ENCODE measurements around the gene BBS4. TPM values are rescaled to one million over a fixed set of nuclear protein-coding genes. Genes with fewer than 3 reads are reported as not detected.
"Not testable (repeated sequence)": the region's sequence is repeated elsewhere in the genome, so short reads cannot be mapped to it uniquely, and the experiment has no call there.

Gene BBS4
- total and polyA plus RNA-seq, 2 donors (not counting 1 experiment from before 2014, with no cell fraction given), result 13.3 to 34.9 TPM

DNA sequence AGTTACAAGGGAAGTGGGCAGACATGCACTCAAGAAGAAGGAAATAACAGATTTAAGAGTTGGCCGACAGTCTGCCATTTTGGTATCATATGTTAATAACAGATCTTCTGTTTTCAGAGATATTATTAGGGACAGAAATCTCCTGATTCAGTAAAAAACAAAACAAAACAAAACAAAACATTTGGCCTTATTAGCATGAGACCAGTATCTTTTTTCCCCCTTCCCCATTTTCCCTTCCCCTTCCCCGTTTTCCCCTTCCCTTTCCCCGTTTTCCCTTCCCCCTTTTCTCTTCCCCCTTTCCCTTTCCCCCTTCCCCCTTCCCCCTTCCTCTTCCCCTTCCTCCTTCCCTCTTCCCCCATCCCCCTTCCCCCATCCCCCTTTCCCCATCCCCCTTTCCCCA, 39.4 kb downstream of the BBS4 start:
- Histone ChIP-seq H3K27me3 (replicated peaks in 1 of 4; ENCODE audit: control extremely low read depth in 1 of 4, control insufficient read depth in 3 of 4, insufficient read depth in 4 of 4, low read length in 3 of 4) (no peaks in the 10 kb centered on the region), H3K4me1 (ENCODE audit: control insufficient read depth in 2 of 2, insufficient read depth in 2 of 2, low read length in 2 of 2) (no peaks in the 10 kb centered on the region), H3K9me3 (ENCODE audit: control extremely low read depth in 1 of 3, control insufficient read depth in 2 of 3, insufficient read depth in 1 of 3, low read length in 2 of 3) (no peaks in the 10 kb centered on the region), H4K20me1 (ENCODE audit: control insufficient read depth, insufficient read depth, low read length, poor library complexity, severe bottlenecking) (no peaks in the 10 kb centered on the region), H3K27ac (ENCODE audit: low read length in 2 of 2) (no peak overlapping the region), H3K79me2 (ENCODE audit: control insufficient read depth, insufficient read depth, low read length) (no peaks in the 10 kb centered on the region), H3K4me3 (ENCODE audit: control extremely low read depth in 1 of 5, extremely low read depth in 1 of 5, insufficient read depth in 1 of 5, low read depth in 2 of 5, low read length in 4 of 5) (no peak overlapping the region), H3K36me3 (replicated peaks in 1 of 2; ENCODE audit: control extremely low read depth in 1 of 2, control insufficient read depth in 1 of 2, extremely low read depth in 1 of 2, insufficient read depth in 2 of 2, low read length in 1 of 2) (peaks cover 3 to 9% of the 10 kb centered on the region in 2 experiments), H2AFZ (ENCODE audit: insufficient read depth, low read depth, low read length, poor library complexity, severe bottlenecking) (no peak overlapping the region), H3K4me2 (replicated peaks; ENCODE audit: low read depth, low read length, poor library complexity, severe bottlenecking) (no peak overlapping the region), H3K9ac (ENCODE audit: low read length) (no peak overlapping the region)
- intact Hi-C loops (cut with micrococcal nuclease), result loop anchor here (10.0 kb wide), 1 partner anchor 519 kb away; no protein-coding TSS in a partner anchor
- TF ChIP-seq, protein P1, sequence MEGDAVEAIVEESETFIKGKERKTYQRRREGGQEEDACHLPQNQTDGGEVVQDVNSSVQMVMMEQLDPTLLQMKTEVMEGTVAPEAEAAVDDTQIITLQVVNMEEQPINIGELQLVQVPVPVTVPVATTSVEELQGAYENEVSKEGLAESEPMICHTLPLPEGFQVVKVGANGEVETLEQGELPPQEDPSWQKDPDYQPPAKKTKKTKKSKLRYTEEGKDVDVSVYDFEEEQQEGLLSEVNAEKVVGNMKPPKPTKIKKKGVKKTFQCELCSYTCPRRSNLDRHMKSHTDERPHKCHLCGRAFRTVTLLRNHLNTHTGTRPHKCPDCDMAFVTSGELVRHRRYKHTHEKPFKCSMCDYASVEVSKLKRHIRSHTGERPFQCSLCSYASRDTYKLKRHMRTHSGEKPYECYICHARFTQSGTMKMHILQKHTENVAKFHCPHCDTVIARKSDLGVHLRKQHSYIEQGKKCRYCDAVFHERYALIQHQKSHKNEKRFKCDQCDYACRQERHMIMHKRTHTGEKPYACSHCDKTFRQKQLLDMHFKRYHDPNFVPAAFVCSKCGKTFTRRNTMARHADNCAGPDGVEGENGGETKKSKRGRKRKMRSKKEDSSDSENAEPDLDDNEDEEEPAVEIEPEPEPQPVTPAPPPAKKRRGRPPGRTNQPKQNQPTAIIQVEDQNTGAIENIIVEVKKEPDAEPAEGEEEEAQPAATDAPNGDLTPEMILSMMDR (IDR thresholded peaks at IDR 0.05), result no peak
- no peak for TF ChIP-seq EZH2 (IDR thresholded peaks at IDR 0.05; ENCODE audit: borderline replicate concordance, insufficient read depth, low read depth, low read length, poor library complexity, severe bottlenecking)
- Mint-ChIP-seq H3K4me1 (no peaks in the 10 kb centered on the region), H3K27ac (no peak overlapping the region), H3K9me3 (ENCODE audit: insufficient read depth) (no peaks in the 10 kb centered on the region), H3K27me3 (no peaks in the 10 kb centered on the region), H3K4me3 (no peak overlapping the region)
- DNase-seq (no peak), ATAC-seq (ENCODE audit: low read depth) (no peak)
- POLR2A ChIA-PET, result no interaction called here
- CTCF ChIA-PET, result no interaction called here
- WGBS (ENCODE audit: insufficient coverage), result no CpG with 5 or more reads among the region's 3 CpGs

DNA sequence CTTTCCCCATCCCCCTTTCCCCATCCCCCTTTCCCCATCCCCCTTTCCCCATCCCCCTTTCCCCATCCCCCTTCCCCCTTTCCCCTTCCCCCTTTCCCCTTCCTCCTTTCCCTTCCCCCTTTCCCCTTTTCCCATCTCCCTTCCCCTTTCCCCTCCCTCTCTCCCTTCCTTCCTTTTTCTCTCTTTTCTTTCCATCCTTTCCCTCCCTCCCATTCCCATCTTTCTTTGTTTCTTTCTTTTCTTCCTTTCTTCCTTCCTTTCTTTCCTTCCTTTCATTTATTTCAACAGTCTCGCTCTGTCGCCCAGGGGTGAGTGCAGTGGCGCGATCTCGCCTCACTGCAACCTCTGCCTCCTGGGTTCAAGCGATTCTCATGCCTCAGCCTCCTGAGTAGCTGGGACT, 39.8 kb downstream of the BBS4 start:
- H3K9ac ChIP-seq (ENCODE audit: low read length); H3K27ac Mint-ChIP-seq; H3K27me3 ChIP-seq (replicated peaks in 1 of 4; ENCODE audit: control extremely low read depth in 1 of 4, control insufficient read depth in 3 of 4, insufficient read depth in 4 of 4, low read length in 3 of 4); CTCF ChIA-PET; H2AFZ ChIP-seq (ENCODE audit: insufficient read depth, low read depth, low read length, poor library complexity, severe bottlenecking); H3K79me2 ChIP-seq (ENCODE audit: control insufficient read depth, insufficient read depth, low read length); ATAC-seq (ENCODE audit: low read depth); H3K4me1 ChIP-seq (ENCODE audit: control insufficient read depth in 2 of 2, insufficient read depth in 2 of 2, low read length in 2 of 2); H3K4me2 ChIP-seq (replicated peaks; ENCODE audit: low read depth, low read length, poor library complexity, severe bottlenecking); H3K27me3 Mint-ChIP-seq; POLR2A ChIA-PET; DNase-seq; H3K4me3 ChIP-seq (ENCODE audit: control extremely low read depth in 1 of 5, extremely low read depth in 1 of 5, insufficient read depth in 1 of 5, low read depth in 2 of 5, low read length in 4 of 5); H3K9me3 ChIP-seq (ENCODE audit: control extremely low read depth in 1 of 3, control insufficient read depth in 2 of 3, insufficient read depth in 1 of 3, low read length in 2 of 3); H3K4me1 Mint-ChIP-seq; H3K4me3 Mint-ChIP-seq; H4K20me1 ChIP-seq (ENCODE audit: control insufficient read depth, insufficient read depth, low read length, poor library complexity, severe bottlenecking); H3K36me3 ChIP-seq (replicated peaks in 1 of 2; ENCODE audit: control extremely low read depth in 1 of 2, control insufficient read depth in 1 of 2, extremely low read depth in 1 of 2, insufficient read depth in 2 of 2, low read length in 1 of 2); H3K9me3 Mint-ChIP-seq (ENCODE audit: insufficient read depth); H3K27ac ChIP-seq (ENCODE audit: low read length in 2 of 2): not testable (repeated sequence)
- 97% methylated on average over 6 of the region's 6 CpGs for WGBS (ENCODE audit: insufficient coverage)
- intact Hi-C loops (cut with micrococcal nuclease), result loop anchor here (10.0 kb wide), 1 partner anchor 519 kb away; no protein-coding TSS in a partner anchor
